ENCODE measurements around the gene EP300.

DNA sequence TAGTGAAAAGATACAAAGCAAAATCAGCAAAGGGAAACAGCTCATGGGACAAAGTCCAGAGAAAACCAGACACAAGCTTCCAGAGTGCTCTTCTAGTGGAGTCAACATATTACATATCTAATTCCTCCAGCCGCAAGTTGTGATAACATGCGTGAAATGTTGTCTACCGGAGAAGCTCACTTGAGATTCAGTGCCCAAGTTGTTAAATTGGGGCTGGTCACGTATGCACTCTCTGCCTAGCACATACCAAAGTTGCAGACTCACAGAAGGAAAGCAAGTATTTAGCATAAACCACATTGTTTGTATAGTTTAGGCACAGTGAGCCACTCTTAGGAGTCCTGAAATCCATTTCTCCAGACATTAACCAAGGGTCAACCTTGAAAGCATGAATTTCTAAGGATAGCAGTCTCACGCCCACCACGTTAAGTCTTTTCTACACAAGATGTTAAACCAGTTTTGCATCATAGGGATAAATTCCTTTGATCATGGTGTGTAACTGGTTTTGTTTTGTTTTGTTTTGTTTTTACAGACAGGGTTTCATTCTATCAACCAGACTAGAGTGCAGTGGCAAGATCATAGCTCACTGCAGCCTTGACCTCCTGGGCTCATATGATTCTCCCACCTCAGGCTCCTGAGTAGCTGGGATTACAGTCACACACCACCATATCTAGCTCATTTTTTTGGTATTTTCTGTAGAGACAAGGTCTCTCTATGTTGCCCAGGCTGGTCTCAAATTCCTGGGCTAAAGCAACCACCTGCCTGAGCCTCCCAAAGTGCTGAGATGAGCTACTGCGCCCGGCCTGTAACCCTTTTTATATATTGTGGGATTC lies 39.5 kb upstream of the EP300 start:
- TF ChIP-seq, protein P1, sequence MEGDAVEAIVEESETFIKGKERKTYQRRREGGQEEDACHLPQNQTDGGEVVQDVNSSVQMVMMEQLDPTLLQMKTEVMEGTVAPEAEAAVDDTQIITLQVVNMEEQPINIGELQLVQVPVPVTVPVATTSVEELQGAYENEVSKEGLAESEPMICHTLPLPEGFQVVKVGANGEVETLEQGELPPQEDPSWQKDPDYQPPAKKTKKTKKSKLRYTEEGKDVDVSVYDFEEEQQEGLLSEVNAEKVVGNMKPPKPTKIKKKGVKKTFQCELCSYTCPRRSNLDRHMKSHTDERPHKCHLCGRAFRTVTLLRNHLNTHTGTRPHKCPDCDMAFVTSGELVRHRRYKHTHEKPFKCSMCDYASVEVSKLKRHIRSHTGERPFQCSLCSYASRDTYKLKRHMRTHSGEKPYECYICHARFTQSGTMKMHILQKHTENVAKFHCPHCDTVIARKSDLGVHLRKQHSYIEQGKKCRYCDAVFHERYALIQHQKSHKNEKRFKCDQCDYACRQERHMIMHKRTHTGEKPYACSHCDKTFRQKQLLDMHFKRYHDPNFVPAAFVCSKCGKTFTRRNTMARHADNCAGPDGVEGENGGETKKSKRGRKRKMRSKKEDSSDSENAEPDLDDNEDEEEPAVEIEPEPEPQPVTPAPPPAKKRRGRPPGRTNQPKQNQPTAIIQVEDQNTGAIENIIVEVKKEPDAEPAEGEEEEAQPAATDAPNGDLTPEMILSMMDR (IDR thresholded peaks at IDR 0.05) = no peak
- TF ChIP-seq POLR2A (IDR thresholded peaks at IDR 0.05) = no peak
